Lower lobe of right lung (tissue), 2 donors: Measurements from ENCODE around the gene RNF151. TPM values are rescaled to one million over a fixed set of nuclear protein-coding genes. Genes with fewer than 3 reads are reported as not detected.
A peak's percentile ranks its signal among the peaks of the same experiment; 100 is the strongest.
"Not testable (repeated sequence)": the region's sequence is repeated elsewhere in the genome, so short reads cannot be mapped to it uniquely, and the experiment has no call there.

Experiments used
- ATAC-seq, 2 donors: fragments of 200-7000 bp; cut with Tn5 transposase; one replicate each; pipeline ENCODE4 v1.9.1; 2020 to 2022; ENCODE audit warnings: mild to moderate bottlenecking in 2 of 2, moderate library complexity in 2 of 2
- DNase-seq: peaks from one replicate; pipeline ENCODE4 v3.0.0-alpha.2; 2020
- H3K27ac ChIP-seq: fragments of 200-600 bp; one replicate; pipeline ENCODE4 v1.8.0; 2022
- H3K27me3 ChIP-seq: fragments of 200-600 bp; one replicate; pipeline ENCODE4 v1.8.0; 2022; ENCODE audit warnings: low read depth
- H3K36me3 ChIP-seq: fragments of 200-600 bp; one replicate; pipeline ENCODE4 v1.8.0; 2022; ENCODE audit warnings: mild to moderate bottlenecking
- H3K4me1 ChIP-seq: fragments of 200-600 bp; one replicate; pipeline ENCODE4 v1.8.0; 2022
- H3K4me3 ChIP-seq: fragments of 200-600 bp; one replicate; pipeline ENCODE4 v1.8.0; 2022; ENCODE audit warnings: mild to moderate bottlenecking
- H3K9me3 ChIP-seq: fragments of 200-600 bp; one replicate; pipeline ENCODE4 v1.8.0; 2022
- CTCF ChIP-seq: fragments of 200-600 bp; IDR thresholded peaks from one replicate; pipeline ENCODE4 v1.8.0; 2022; ENCODE audit warnings: antibody characterized with exemption, mild to moderate bottlenecking
- intact Hi-C: fragments of 100-400 bp; cut with DNase I; formaldehyde crosslinking; loops from one replicate; pipeline ENCODE4 v1.11.0; 2022
- total RNA-seq: library from RNA; stranded (reverse); fragmentation: NEBNext Ultra II Directional; extraction: Animal tissue kit (Norgen Biotek cat#: 25700); gene quantifications from one replicate; pipeline ENCODE4 v1.2.1, GENCODE V29; 2021
- donor health status: DM: no; HTN: yes; CAD: no; lungs with severe emphysema.

RNF151 gene
- total RNA-seq, 1 donor from 2014 or later, result not detected

- Histone ChIP-seq H3K9me3 (no peaks in the 10 kb centered on the region), H3K27me3 (no peaks in the 10 kb centered on the region), H3K27ac (peak overlapping the region; percentile 18), H3K4me3 (peak overlapping the region; percentile 96), H3K4me1 (peaks cover 43% of the 10 kb centered on the region), H3K36me3 (peaks cover 26% of the 10 kb centered on the region)
- DNase-seq (peak; percentile 39), ATAC-seq (no peak)
- intact Hi-C loops, result no loop called here
- TF ChIP-seq CTCF, result no peak
These were observed 5.7 kb upstream of the RNF151 start for GRCh38 chr16:1960665-1961630.

- no peak for TF ChIP-seq CTCF
- peaks cover 26% of the 10 kb centered on the region for H3K36me3 ChIP-seq
- intact Hi-C loops, result no loop called here
- DNase-seq (no peak), ATAC-seq (no peak)
- H3K4me3 ChIP-seq, result no peak overlapping the region
- H3K4me1 ChIP-seq, result peaks cover 46% of the 10 kb centered on the region
- H3K27me3 ChIP-seq, result no peaks in the 10 kb centered on the region
- no peak overlapping the region for H3K27ac ChIP-seq
- no peaks in the 10 kb centered on the region for H3K9me3 ChIP-seq
These were observed 5.0 kb upstream of the RNF151 start for GRCh38 chr16:1961651-1962067.

- DNase-seq, H3K27me3 ChIP-seq, intact Hi-C loops, H3K9me3 ChIP-seq, ATAC-seq, H3K4me3 ChIP-seq, H3K27ac ChIP-seq: not testable (repeated sequence)
- Histone ChIP-seq H3K4me1 (peaks cover 46% of the 10 kb centered on the region), H3K36me3 (peaks cover 26% of the 10 kb centered on the region)
These were observed 4.2 kb upstream of the RNF151 start for GRCh38 chr16:1962161-1963153.

GRCh38 chr16:1963806-1964505 lies 2.7 kb upstream of the RNF151 start:
- ATAC-seq, result peak; percentile 4 to 40
- intact Hi-C loops, result no loop called here
- Histone ChIP-seq H3K4me1 (peaks cover 42% of the 10 kb centered on the region), H3K36me3 (peaks cover 26% of the 10 kb centered on the region), H3K27me3 (no peaks in the 10 kb centered on the region), H3K4me3 (peak overlapping the region; percentile 92), H3K9me3 (no peaks in the 10 kb centered on the region), H3K27ac (peak overlapping the region; percentile 98)
- TF ChIP-seq CTCF, result no peak
- no peak for DNase-seq

GRCh38 chr16:1964506-1965395 lies 1.9 kb upstream of the RNF151 start, which contains the start of gene RPS2:
TSS of gene RPS2 (minus strand) at chr16:1964826. CDS start at chr16:1964625, 201 bp downstream.
- Histone ChIP-seq H3K27ac (peak within 1 kb of the TSS; percentile 98), H3K4me3 (peak within 1 kb of the TSS; percentile 92), H3K9me3 (no peaks in the 10 kb centered on the region), H3K27me3 (no peaks in the 10 kb centered on the region), H3K4me1 (peaks cover 40% of the 10 kb centered on the region), H3K36me3 (peaks cover 26% of the 10 kb centered on the region)
- DNase-seq (peak; percentile 100), ATAC-seq (peak; percentile 97 to 99)
- intact Hi-C loops, result no loop called here
- no peak for TF ChIP-seq CTCF
